Measurements from ENCODE around the gene MARF1. TPM values are rescaled to one million over a fixed set of nuclear protein-coding genes. Genes with fewer than 3 reads are reported as not detected.
"Not testable (repeated sequence)": the region's sequence is repeated elsewhere in the genome, so short reads cannot be mapped to it uniquely, and the experiment has no call there.

MARF1 gene
- total RNA-seq, 1 donor from 2014 or later: 46.0 TPM

DNA sequence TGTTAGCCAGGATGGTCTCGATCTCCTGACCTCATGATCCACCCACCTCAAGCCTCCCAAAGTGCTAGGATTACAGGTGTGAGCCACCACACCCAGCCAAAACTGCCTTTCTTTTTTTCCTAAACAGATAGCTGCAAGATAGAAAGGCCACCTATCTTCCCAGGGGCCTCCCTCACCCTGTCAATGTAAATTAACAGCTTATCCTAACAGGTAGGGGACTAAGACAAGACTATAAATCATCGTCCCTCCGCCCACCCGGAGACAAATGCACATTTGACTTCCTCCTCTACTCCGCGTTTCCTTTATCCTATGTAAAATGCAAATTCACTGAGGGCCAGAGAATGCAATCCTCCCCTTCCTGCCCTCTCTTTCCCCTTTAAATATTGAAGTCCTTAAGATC lies 71.4 kb downstream of the MARF1 start:
- H3K36me3 ChIP-seq: peaks cover 9% of the 10 kb centered on the region
- intact Hi-C loops (cut with micrococcal nuclease): no loop called here
- no peak for DNase-seq
- H3K27me3 ChIP-seq (ENCODE audit: low read depth): no peaks in the 10 kb centered on the region
- no peak overlapping the region for H3K4me3 ChIP-seq
- TF ChIP-seq CTCF (IDR thresholded peaks at IDR 0.05; ENCODE audit: borderline replicate concordance): no peak
- no peak overlapping the region for H3K27ac ChIP-seq (replicated peaks)
- H3K4me1 ChIP-seq: peaks cover 7% of the 10 kb centered on the region
- H3K9me3 ChIP-seq (replicated peaks): no peaks in the 10 kb centered on the region

- H3K9me3 ChIP-seq (replicated peaks); H3K4me3 ChIP-seq; H3K36me3 ChIP-seq; intact Hi-C loops (cut with micrococcal nuclease); DNase-seq; H3K27ac ChIP-seq (replicated peaks); H3K4me1 ChIP-seq; H3K27me3 ChIP-seq (ENCODE audit: low read depth): not testable (repeated sequence)
Observed at GRCh38 chr16:15570666-15571065, 72.3 kb downstream of the MARF1 start.

GRCh38 chr16:15567823-15568222 lies 75.1 kb downstream of the MARF1 start:
- intact Hi-C loops (cut with micrococcal nuclease): no loop called here
- Histone ChIP-seq H3K4me3 (no peak overlapping the region), H3K27me3 (ENCODE audit: low read depth) (no peaks in the 10 kb centered on the region), H3K36me3 (peaks cover 9% of the 10 kb centered on the region), H3K4me1 (peaks cover 25% of the 10 kb centered on the region), H3K9me3 (replicated peaks) (no peaks in the 10 kb centered on the region), H3K27ac (replicated peaks) (no peak overlapping the region)
- TF ChIP-seq CTCF (IDR thresholded peaks at IDR 0.05; ENCODE audit: borderline replicate concordance): no peak
- no peak for DNase-seq

DNA sequence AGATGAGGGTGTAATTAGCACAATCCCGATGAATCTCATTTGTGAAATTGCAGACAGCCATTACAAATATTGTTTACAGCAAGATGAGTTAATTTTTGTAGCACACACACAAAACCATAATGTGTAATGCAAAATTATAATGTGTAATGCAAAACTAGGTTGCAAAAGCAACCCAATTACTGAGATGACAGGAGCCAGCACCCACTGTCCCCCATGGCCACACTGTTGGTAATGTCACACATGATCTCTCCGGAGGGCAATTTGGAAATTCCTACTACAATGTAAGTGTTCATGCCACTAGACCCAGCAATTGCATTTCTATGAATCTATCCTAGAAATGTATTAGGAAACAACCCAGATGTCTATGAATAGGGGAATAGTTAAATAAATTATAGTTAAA lies 76.9 kb downstream of the MARF1 start:
- H3K4me3 ChIP-seq: no peak overlapping the region
- intact Hi-C loops (cut with micrococcal nuclease): no loop called here

GRCh38 chr16:15564604-15565339 lies 78.2 kb downstream of the MARF1 start:
- no peak for DNase-seq
- Histone ChIP-seq H3K4me3 (no peak overlapping the region), H3K36me3 (peaks cover 9% of the 10 kb centered on the region), H3K9me3 (replicated peaks) (no peaks in the 10 kb centered on the region), H3K27ac (replicated peaks) (no peak overlapping the region), H3K27me3 (ENCODE audit: low read depth) (no peaks in the 10 kb centered on the region), H3K4me1 (peaks cover 29% of the 10 kb centered on the region)
- no peak for TF ChIP-seq CTCF (IDR thresholded peaks at IDR 0.05; ENCODE audit: borderline replicate concordance)
- intact Hi-C loops (cut with micrococcal nuclease): no loop called here

More for the DNA sequence above, 76.9 kb downstream of the MARF1 start:
- no peak for DNase-seq
- H3K4me1 ChIP-seq: peaks cover 29% of the 10 kb centered on the region
- H3K27me3 ChIP-seq (ENCODE audit: low read depth): no peaks in the 10 kb centered on the region
- H3K9me3 ChIP-seq (replicated peaks): no peaks in the 10 kb centered on the region
- H3K27ac ChIP-seq (replicated peaks): no peak overlapping the region
- peaks cover 9% of the 10 kb centered on the region for H3K36me3 ChIP-seq
- TF ChIP-seq CTCF (IDR thresholded peaks at IDR 0.05; ENCODE audit: borderline replicate concordance): no peak

GRCh38 chr16:15559176-15559575 lies 83.8 kb downstream of the MARF1 start:
- Histone ChIP-seq H3K4me3 (no peak overlapping the region), H3K4me1 (peaks cover 17% of the 10 kb centered on the region), H3K9me3 (replicated peaks) (no peaks in the 10 kb centered on the region), H3K27ac (replicated peaks) (no peak overlapping the region), H3K27me3 (ENCODE audit: low read depth) (no peaks in the 10 kb centered on the region), H3K36me3 (no peaks in the 10 kb centered on the region)
- DNase-seq: no peak
- TF ChIP-seq CTCF (IDR thresholded peaks at IDR 0.05; ENCODE audit: borderline replicate concordance): no peak
- intact Hi-C loops (cut with micrococcal nuclease): loop anchor here (10.0 kb wide), 1 partner anchor 114 kb away; no protein-coding TSS in a partner anchor

All from left ventricle myocardium inferior (tissue), 1 donor.